ENCODE results near the gene DAP3.
"Not testable (repeated sequence)": the region's sequence is repeated elsewhere in the genome, so short reads cannot be mapped to it uniquely, and the experiment has no call there.

DAP3 gene

DNA sequence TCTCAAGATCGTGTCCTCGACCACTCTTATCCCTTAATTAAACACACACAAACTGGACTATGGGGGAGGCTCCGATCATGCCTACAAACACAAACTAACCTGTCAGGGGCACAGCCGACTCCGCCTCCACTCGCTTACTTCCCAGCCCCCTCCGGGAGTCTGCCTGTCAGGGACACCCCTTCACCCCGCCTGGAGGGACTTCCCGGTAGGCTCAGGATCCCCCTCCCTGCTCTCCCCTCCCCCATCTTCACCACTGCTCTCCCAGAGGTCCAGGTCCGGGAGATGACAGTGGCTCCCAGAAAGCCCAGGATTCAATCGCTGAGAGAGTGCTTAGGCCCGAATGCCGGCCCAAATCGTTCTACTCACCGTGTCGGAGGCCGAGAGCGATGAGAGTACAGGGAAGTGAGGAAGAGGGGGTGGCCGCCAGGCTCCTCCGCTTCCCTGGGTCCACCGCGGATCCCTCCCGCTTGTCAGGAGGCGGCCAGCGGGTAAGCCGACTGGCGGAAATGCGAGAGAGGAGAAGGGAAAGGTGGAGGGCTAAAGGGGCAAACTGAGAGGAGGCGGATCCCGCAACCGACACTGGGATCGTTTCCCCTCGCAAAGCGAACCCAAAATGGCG, 1.1 kb upstream of the DAP3 start:
- not testable (repeated sequence) for DNase-seq

DNA sequence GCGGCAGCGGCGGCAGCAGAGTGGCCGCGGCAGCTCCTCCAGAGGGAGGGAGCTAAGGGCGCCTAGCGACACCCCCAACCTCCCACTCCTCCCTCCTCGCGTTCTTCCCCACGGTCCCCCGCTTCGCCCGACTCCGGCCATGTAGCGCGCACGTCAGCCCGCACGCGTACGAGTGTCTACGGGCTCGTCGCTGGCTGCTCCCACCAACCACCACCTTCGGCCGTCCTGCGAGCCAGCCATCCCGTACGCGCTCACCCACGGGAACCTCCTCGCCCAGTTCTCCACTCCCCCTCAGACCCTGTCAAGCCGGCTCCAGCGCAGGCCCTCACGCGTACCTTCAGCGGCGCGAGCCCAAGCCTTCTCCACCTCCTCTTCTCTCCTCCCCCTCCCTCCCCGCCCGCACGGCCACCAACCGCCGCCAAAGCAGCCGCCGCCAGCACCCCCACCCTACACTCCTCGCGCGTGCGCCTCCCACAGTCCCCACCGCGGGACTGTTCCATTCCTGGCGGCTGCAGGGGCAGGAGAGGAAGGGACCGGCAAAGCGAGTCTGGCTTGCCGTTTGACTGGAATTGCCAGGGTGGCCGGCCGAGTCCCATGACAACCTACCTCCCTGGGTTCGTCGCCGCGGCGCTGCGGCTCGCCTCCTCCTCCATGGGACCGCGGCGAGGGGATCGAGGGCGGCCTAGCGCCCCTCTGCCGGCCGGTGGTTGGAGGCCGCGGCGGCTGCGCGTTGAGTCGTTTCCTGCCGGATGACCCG, 389 bp upstream of the DAP3 start, which contains the start of gene YY1AP1:
TSS of gene YY1AP1 (minus strand) at position 451 of the 757 bp plus-strand sequence. CDS start 8,338 bp downstream, outside the sequence.
- DNase-seq: peak; percentile 95

DNA sequence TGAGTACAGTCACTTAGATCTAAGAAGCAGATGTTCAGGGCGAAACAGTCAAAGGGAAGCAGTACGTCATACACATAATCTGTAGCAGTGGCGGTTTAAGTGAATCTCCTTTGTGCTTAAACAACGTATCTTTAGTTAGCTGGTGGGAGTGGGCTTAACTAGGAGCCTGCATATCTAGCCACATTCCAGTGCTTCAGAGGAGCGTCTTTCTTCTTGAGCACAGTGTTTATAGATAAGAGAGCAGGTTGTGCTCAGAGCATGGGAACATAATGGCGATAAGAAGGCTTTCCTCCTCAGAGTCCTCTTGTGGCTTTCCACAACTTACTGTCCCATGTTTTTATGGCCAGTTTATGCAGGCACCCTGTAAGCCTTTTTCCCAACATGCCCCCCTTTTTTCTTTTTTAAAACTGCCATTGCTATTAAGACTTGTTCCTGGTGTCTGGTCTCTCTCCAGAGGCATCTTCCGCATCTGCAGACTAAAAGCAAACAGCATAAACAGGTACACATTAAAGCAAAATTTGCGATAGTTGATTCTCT, 3.2 kb downstream of the DAP3 start:
- no peak for DNase-seq

DNA sequence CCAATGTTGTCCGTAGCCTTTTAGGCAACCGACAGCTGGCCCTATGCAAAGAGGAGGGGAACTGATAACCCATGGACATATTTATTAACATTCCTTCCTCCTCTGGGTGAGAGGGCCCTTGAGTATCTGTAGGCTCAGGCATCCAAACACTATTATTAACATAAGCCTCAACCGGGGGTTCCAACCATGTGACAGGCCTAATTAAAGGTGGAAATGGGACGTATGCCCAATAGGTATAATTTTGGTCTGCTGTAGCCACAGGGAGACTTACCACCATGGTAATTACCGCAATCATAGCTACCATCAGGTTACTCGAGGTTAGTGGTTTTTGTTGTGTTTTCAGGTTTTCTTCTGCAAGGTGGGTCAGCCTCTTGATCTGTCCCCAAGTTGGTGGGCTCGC, 5.3 kb downstream of the DAP3 start:
- no peak for DNase-seq

DNA sequence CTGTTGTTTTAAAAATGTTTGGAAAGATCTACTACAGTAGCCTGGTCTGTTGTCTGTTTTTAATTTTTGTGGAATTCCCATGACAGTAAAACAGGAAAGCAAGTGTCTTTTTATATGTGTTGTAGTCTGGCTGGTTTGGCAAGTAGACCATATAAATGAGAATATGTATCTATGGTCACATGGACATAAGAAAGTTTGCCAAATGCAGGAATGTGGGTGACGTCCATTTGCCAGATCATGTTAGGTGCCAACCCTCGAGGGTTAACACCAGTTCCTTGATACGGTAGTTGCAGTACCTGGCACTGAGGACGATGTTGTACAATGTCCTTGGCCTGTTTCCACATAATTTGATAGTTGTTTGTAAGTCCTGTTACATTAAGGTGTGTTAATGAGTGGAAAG, 6.2 kb downstream of the DAP3 start:
- no peak for DNase-seq

DNA sequence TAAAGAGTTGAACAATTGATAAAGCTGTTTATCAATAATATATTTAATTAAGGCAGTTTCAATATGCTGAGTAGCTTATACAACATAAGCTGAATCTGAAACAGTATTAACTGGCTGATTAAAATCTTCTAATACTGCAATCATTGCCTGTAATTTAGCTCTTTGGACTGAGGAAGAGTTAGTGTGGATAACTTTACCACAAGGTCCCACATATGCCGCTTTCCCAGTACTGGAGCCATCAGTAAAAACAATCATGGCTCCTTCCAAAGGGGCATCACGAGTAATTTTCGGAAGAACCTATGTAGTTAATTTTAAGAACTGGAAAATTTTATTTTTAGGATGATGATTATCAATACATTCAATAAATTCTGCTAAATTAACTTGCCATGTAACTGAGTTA, 6.7 kb downstream of the DAP3 start:
- DNase-seq: no peak

DNA sequence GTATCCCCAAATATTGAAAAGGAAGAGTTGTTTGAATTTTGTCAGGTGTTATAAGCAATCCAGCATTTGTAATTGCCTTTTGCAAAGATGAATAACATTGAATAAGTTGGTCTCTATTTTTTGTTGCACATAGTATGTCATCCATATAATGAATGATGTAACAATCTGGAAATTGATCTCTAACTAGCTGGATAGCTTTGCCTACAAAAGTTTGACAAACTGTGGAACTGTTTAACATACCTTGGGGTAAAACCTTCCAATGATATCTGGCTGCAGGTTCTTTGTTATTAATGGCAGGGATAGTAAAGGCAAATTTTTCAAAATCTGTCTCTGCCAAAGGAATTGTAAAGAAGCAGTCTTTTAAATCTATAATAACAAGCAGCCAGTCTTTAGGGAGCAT, 7.6 kb downstream of the DAP3 start:
- DNase-seq: no peak

DNA sequence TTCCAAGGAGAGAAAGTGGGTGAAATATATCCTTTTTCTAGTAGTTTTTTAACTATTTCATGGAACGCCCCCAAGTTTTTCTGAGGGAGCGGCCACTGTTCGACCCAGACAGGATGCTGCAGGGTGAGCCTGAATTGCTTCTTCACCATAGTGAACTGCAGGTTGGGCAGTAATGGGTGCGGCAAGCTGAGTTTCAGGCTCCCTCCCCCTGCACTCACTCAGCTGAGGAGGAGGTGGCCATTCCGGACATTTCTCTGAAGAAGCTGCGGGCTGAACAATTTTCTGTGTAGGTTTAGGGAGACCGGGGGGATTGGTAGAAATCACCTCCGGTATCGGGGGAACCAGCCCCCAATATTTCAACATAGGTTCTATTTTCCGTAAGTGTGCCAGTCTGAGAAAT, 8.2 kb downstream of the DAP3 start:
- DNase-seq: no peak

DNA sequence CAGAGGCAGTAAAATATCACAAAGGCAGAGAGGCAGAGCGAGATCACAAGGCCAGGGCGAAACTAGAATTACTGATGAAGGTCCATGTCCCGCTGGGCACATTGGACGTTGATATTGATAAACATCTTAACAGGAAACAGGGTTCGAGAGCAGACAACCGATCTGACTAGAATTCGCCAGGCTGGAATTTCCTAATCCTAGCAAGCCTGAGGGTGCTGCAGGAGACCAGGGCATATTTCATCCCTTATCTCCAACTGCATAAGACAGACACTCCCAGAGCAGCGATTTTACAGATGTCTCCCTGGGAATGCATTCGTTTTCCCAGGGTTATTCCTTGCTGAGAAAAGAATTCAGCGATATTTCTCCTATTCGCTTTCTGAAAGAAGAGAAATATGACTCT, 8.7 kb downstream of the DAP3 start:
- not testable (repeated sequence) for DNase-seq

DNA sequence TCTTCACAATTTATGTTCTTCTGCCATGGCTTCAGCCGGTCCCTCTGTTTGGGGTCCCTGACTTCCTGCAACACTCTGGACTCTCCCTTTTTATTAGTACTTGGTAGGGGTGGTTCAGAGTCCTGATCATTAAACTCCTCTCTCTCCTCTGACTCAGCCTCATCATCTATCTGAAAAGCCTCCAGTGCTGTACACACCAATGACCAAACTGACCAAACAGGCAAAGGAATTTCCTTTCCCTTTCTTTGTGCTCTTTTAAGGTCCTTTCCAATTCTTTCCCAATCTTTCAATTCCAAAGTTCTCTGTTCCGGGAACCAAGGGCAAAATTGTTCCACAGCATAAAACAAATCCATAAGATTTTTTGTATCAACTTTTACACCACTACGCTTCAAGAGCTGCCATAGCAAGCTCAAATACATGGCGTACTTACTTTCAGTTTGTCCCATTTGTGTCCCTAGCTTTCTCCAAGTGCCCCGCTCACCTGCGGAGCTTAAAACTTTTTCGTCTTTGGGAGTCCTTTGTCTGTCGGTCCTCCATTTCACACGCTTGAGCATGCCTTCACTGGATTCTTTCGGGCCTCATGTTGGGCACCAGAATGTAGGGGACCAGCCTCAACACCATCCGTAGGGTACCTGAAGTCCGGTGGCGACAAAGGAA, 9.6 kb downstream of the DAP3 start:
- no peak for DNase-seq

DNA sequence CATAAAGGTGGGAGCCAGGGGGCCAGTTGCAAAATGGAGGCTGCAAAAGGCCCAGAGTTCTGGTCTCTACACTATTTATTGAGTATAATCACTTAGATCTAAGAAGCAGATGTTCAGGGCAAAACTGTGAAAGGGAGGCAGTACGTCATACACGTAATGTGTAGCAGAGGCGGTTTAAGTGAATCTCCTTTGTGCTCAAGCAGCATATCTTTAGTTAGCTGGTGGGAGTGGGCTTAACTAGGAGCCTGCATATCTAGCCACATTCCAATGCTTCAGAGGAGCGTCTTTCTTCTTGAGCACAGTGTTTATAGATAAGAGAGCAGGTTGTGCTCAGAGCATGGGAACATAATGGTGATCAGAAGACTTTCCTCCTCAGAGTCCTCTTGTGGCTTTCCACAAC, 10.2 kb downstream of the DAP3 start:
- DNase-seq: not testable (repeated sequence)

DNA sequence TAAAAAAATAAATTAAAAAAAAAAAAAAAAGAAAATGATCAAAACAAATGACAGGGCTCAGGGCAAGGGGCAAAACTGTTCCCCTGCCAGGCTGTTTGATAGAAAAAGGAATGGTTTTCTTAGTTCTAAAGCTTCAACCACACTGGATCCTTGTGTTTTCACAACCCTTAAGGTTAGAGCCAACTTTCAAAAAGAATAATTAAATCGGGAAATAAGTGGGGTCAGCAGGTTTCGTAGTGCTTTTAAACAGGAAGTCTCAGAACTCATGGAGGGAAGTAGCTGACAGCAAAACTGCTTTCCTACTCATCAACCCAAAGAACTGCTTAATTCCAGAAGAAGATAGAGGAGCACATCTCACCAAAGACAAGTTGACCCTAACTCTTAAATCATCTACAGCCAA, 12.8 kb downstream of the DAP3 start:
- not testable (repeated sequence) for DNase-seq

DNA sequence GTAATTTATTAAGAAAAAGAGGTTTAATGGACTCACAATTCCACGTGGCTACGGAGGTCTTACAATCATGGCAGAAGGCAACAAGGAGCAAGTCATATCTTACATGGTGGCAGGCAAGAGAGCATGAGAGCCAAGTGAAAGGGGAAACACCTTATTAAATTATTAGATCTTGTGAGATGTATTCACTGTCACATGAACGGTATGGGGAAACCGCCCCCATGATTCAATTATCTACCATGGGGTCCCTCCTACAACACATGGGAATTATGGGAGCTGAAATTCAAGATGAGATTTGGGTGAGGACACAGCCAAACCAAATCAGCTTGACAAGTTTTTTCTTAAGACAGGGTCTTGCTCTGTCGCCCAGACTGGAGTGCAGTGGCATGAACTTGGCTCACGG, 14.3 kb downstream of the DAP3 start:
- no peak for DNase-seq

DNA sequence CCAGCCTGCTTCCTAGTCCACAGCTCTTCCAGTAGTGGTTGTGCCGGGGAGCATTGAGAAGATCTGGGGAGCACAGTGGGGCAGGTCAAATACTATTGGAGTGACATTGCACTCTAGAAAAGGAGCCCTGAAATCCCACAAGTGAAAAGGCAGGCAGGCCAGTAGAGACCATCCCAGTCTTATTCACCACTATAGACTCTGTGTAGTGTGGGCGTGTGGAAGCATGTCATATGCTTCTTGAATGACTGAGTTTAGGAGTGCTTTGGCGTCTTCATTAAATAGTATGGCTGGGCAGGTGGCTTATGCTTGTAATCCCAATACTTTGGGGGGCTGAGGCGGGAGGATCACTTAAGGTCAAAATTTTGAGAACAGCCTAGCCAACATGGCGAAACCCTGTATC, 15.5 kb downstream of the DAP3 start:
- not testable (repeated sequence) for DNase-seq

DNA sequence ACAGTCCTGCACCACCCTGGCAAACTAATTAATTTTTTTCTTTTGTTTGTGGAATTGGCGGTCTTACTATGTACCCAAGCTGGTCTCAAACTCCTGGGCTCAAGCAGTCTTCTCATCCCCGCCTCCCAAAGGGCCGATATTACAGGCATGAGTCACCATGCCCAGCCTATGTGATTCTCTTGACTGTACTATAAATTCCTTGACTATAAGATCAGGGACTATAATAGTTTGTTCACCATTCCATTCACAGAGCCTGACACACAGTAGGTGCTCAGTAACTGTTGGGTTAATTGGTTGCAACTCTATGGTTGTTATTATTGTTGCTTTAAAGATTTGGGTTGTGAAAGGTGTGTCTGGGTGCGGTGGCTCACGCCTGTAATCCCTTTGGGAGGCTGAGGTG, 17.2 kb downstream of the DAP3 start:
- DNase-seq: no peak

DNA sequence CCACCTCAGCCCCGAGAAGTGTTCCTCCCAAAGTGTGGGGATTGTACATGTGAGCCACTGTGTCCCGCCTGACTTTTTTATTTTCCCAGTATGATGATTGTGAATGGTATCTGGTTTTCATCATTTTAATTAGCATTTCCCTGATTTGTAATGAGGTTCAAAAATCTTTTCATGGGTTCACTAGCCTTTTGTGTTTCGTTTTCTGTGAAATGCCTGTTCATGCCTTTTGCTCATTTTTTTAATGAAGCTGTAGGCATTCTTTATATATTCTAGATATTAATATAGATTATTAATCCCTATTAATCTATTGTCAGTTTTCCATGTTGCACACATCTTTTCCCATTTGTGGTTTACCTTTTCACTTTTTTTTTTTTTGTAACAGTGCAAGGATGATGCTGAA, 20.5 kb downstream of the DAP3 start:
- no peak for DNase-seq

DNA sequence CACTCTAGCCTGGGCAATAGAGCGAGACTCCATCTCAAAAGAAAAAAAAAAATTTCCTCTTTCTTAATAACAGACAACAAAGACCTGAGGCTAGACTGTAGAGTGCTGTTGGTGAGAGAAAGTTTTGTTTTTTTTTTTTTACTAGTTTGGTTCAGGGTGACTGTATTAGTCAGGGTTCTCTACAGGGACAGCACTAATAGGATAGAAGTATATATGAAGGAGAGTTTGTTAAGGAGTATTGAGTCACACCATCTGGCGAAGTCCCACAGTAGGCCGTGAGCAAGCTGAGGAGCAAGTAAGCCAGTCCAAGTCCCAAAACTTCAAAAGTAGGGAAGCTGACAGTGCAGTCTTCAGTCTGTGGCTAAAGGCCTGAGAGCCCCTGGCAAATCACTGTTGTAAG, 22.6 kb downstream of the DAP3 start:
- not testable (repeated sequence) for DNase-seq

DNA sequence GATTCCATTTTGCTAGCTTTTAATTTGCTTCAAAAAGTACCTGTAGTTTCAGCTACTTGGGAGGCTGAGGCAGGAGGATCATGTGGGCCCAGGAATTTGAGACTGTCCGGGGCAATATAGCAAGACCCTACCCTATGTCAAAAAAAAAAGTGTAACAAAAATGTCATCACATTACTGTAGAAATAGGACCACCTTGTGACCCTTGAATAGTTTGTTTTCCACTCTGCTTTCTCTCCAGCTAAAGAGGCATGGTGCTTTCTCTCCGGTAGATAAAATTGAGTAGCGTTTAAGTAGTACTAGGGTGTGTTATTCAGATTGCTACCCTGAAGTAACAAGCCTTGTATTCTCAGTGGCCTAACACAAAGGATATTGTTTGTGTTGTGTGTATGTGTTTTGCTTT, 23.7 kb downstream of the DAP3 start:
- DNase-seq: not testable (repeated sequence)

DNA sequence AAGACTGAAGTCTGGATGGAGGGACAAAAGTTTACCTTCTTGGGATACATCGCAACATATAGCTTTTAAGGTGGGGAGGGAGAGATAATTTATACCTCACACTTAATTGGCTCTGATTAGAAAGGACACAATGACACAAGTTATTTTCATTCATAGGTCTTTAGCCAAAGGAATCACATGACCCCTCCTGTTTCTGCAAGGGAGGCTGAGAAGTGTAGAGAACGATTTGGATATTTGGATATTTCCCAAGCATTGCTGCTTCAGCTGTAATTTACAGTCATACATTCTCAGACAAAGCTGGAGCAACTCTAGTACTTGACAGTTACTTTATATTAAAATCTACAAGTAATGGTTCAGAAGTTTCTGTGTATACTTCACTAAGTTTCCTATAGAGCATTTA, 24.2 kb downstream of the DAP3 start:
- no peak for DNase-seq

DNA sequence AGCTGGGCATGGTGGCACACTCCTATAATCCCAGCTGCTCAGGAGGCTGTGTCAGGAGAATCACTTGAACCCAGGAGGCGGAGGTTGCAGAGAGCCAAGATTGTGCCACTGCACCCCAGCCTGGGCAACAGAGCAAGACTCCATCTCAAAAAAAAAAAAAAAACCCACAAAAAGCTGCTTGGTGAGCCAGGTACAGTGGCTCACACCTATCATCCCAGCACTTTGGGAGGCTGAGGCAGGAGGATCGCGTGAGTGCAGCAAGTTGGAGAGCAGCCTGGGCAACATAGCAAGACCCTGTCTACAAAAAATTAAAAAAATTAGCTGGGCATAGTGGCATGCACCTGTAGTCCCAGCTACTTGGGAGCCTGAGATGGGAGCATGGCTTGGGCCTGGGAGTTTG, 26.2 kb downstream of the DAP3 start:
- DNase-seq: not testable (repeated sequence)

DNA sequence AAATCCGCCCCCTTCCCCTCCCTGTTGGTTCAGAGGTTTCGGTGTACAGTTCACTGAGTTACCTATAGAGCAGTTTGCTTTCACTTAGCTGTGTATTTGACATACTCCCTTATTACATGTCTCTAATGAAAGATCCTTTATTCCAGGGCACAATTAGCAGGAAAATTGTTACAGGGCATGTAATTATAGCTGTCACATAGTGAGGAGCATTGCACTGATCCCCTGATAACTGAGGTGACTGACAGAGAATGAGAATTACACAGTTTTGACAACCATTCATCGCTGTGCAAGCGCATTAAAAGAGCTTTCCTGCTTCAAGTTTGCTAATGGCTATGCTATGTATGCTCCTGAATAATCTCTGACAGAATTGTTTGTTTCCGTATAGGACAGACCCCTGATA, 26.9 kb downstream of the DAP3 start:
- no peak for DNase-seq

DNA sequence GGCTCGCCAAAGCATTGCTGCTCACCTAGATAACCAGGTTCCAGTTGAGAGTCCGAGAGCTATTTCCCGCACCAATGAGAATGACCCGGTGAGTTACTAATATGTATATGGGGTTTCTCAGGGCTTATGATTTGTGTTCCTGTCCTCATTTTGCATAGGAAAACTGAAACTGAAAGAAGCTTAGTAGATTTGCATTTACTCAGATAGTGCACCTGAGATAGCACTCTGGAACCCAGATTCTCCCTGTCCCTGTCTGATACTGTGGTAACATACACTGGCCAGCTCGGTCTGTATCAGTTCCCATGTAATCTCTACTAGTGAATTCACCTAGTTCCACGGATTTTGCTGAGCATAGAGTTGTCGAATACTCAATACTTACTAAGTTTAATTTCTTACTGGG, 28.1 kb downstream of the DAP3 start:
- no peak for DNase-seq

DNA sequence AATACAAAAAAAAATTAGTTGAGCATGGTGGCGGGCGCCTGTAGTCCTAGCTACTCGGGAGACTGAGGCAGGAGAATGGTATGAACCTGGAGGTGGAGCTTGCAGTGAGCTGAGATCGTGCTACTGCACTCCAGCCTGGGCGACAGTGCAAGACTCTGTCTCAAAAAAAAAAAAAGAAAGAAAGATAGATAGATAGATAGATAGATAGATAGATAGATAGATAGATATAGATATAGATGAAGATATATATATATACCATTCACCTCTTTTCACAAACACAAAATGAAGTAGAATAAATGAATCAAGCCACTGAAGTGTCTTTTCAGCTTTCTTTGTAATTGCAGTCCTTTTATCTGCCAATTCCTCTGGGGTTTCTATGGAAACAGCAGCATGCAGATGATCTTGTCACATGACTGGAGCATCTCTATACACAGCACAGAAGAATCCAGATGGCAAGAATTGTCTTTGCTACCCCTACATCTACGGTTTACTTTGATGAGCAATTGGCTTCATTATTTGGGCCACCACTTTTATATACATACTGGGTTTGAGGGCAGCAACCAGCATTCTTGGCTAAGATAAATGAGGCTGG, 29.7 kb downstream of the DAP3 start:
- not testable (repeated sequence) for DNase-seq
